Right lobe of liver (tissue), 4 donors: Measurements from ENCODE around the gene CLSTN2.

ENCODE experiments used
- POLR2A ChIP-seq: fragments of 450-650 bp; IDR thresholded peaks from one replicate; pipeline ENCODE4 v1.6.1; 2017; ENCODE audit warnings: antibody characterized with exemption, mild to moderate bottlenecking
- TF ChIP-seq, protein P1 (sequence below), 4 donors: fragments of 200-600 bp in 3 of 4; fragments of 450-650 bp in 1 of 4; IDR thresholded peaks; one replicate each; pipeline versions ENCODE4 v1.5.1 to v1.8.0; 2016 to 2022; ENCODE audit warnings: antibody characterized with exemption in 4 of 4, mild to moderate bottlenecking in 2 of 4
- donor health status: DM: no; HTN: no; CAD: no.
- donor health status: DM: no; HTN: no; CAD: no.
- donor health status: DM: no; HTN: yes; CAD: no.

GRCh38 chr3:140276703-140277102 is 341.7 kb downstream of the CLSTN2 start:
- TF ChIP-seq, protein P1, sequence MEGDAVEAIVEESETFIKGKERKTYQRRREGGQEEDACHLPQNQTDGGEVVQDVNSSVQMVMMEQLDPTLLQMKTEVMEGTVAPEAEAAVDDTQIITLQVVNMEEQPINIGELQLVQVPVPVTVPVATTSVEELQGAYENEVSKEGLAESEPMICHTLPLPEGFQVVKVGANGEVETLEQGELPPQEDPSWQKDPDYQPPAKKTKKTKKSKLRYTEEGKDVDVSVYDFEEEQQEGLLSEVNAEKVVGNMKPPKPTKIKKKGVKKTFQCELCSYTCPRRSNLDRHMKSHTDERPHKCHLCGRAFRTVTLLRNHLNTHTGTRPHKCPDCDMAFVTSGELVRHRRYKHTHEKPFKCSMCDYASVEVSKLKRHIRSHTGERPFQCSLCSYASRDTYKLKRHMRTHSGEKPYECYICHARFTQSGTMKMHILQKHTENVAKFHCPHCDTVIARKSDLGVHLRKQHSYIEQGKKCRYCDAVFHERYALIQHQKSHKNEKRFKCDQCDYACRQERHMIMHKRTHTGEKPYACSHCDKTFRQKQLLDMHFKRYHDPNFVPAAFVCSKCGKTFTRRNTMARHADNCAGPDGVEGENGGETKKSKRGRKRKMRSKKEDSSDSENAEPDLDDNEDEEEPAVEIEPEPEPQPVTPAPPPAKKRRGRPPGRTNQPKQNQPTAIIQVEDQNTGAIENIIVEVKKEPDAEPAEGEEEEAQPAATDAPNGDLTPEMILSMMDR (IDR thresholded peaks at IDR 0.05), result peak in 3 of 4 donors; percentile 30 to 41 (median 34)
- no peak for TF ChIP-seq POLR2A
